Measurements from ENCODE around the gene GDF2. TPM values are rescaled to one million over a fixed set of nuclear protein-coding genes. Genes with fewer than 3 reads are reported as not detected.

GDF2 gene
- total RNA-seq, 1 donor from 2014 or later = not detected

GRCh38 chr10:47319784-47320183, 2.5 kb upstream of the GDF2 start:
- no peak overlapping the region for H3K27ac ChIP-seq
- H3K4me3 ChIP-seq = no peak overlapping the region
- no peaks in the 10 kb centered on the region for H3K36me3 ChIP-seq
- TF ChIP-seq CTCF (IDR thresholded peaks at IDR 0.05) = no peak
- no peaks in the 10 kb centered on the region for H3K4me1 ChIP-seq
- DNase-seq (no peak), ATAC-seq (no peak)
- H3K27me3 ChIP-seq = no peaks in the 10 kb centered on the region
- H3K9me3 ChIP-seq = no peaks in the 10 kb centered on the region
- intact Hi-C loops (cut with DNase I) = loop anchor here (10.0 kb wide), 1 partner anchor 275 kb away; no protein-coding TSS in a partner anchor

GRCh38 chr10:47320812-47321211, 1.4 kb upstream of the GDF2 start:
- intact Hi-C loops (cut with DNase I) = no loop called here
- DNase-seq (no peak), ATAC-seq (no peak)
- Histone ChIP-seq H3K4me1 (no peaks in the 10 kb centered on the region), H3K27ac (no peak overlapping the region), H3K4me3 (no peak overlapping the region), H3K9me3 (no peaks in the 10 kb centered on the region), H3K27me3 (no peaks in the 10 kb centered on the region), H3K36me3 (no peaks in the 10 kb centered on the region)
- no peak for TF ChIP-seq CTCF (IDR thresholded peaks at IDR 0.05)

GRCh38 chr10:47321521-47322195, 596 bp upstream of the GDF2 start:
- ATAC-seq (no peak), DNase-seq (peak; percentile 46)
- H3K27me3 ChIP-seq = no peaks in the 10 kb centered on the region
- no peaks in the 10 kb centered on the region for H3K4me1 ChIP-seq
- no peak overlapping the region for H3K27ac ChIP-seq
- no peak overlapping the region for H3K4me3 ChIP-seq
- H3K36me3 ChIP-seq = no peaks in the 10 kb centered on the region
- no peak for TF ChIP-seq CTCF (IDR thresholded peaks at IDR 0.05)
- intact Hi-C loops (cut with DNase I) = no loop called here
- no peaks in the 10 kb centered on the region for H3K9me3 ChIP-seq

- no peak for TF ChIP-seq CTCF (IDR thresholded peaks at IDR 0.05)
Measured at GRCh38 chr10:47323087-47323486, 833 bp downstream of the GDF2 start.

GRCh38 chr10:47323636-47324296, 1.5 kb downstream of the GDF2 start:
- no peak for TF ChIP-seq CTCF (IDR thresholded peaks at IDR 0.05)
- DNase-seq (peak; percentile 7), ATAC-seq (no peak)
- H3K9me3 ChIP-seq = no peaks in the 10 kb centered on the region
- H3K4me1 ChIP-seq = no peaks in the 10 kb centered on the region
- H3K27me3 ChIP-seq = no peaks in the 10 kb centered on the region
- H3K27ac ChIP-seq = no peak overlapping the region
- intact Hi-C loops (cut with DNase I) = no loop called here
- H3K4me3 ChIP-seq = no peak overlapping the region
- no peaks in the 10 kb centered on the region for H3K36me3 ChIP-seq

More at GRCh38 chr10:47323087-47323486, 833 bp downstream of the GDF2 start:
- DNase-seq = no peak
- Histone ChIP-seq H3K4me3 (no peak overlapping the region), H3K36me3 (no peaks in the 10 kb centered on the region), H3K4me1 (no peaks in the 10 kb centered on the region), H3K27me3 (no peaks in the 10 kb centered on the region), H3K9me3 (no peaks in the 10 kb centered on the region), H3K27ac (no peak overlapping the region)
- no peak for ATAC-seq
- intact Hi-C loops (cut with DNase I) = no loop called here

All from upper lobe of right lung (tissue), 1 donor.